DND-41 (cell line): ENCODE data around the gene TTC23L.

Source experiments
- EZH2 ChIP-seq: IDR thresholded peaks from 3 replicates; pipeline ENCODE4 v1.6.1; 2012; ENCODE audit warnings: borderline replicate concordance, low read depth, mild to moderate bottlenecking, moderate library complexity, low read length, inconsistent platforms; ENCODE audit not compliant: severe bottlenecking
- TF ChIP-seq, protein P1 (sequence below): IDR thresholded peaks from 2 replicates; pipeline ENCODE4 v1.5.1; 2012; ENCODE audit warnings: borderline replicate concordance, low read length, moderate library complexity, mild to moderate bottlenecking; ENCODE audit not compliant: poor library complexity, severe bottlenecking; ENCODE audit errors: extremely low read depth

DNA sequence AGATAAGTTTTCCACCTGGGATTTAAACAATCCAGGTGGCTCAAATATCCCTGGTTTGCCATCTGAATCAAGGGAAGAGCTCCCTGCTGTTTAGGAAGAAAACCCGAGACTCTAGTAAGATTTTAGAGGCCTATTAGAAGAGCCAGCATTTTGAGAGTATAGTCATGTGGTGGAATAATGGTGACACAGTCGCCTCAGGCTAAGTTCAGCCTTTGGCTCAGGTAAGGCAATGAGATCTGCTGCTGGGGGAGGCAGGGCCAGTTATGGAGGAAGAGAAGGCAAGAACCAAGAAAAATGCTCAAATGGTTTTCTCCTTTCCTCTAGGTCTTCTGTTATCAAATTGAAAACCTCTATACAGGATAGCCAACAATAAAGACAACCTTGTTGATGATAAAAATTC is 60.1 kb downstream of the TTC23L start:
- TF ChIP-seq, protein P1, sequence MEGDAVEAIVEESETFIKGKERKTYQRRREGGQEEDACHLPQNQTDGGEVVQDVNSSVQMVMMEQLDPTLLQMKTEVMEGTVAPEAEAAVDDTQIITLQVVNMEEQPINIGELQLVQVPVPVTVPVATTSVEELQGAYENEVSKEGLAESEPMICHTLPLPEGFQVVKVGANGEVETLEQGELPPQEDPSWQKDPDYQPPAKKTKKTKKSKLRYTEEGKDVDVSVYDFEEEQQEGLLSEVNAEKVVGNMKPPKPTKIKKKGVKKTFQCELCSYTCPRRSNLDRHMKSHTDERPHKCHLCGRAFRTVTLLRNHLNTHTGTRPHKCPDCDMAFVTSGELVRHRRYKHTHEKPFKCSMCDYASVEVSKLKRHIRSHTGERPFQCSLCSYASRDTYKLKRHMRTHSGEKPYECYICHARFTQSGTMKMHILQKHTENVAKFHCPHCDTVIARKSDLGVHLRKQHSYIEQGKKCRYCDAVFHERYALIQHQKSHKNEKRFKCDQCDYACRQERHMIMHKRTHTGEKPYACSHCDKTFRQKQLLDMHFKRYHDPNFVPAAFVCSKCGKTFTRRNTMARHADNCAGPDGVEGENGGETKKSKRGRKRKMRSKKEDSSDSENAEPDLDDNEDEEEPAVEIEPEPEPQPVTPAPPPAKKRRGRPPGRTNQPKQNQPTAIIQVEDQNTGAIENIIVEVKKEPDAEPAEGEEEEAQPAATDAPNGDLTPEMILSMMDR = no peak
- no peak for TF ChIP-seq EZH2
